ENCODE data around the gene TMEM135.

TMEM135 gene

GRCh38 chr11:87307101-87307500 is 269.4 kb downstream of the TMEM135 start:
- H3K4me3 ChIP-seq (ENCODE audit: low read depth, low read length) = no peak overlapping the region
- no peak for TF ChIP-seq CTCF (IDR thresholded peaks at IDR 0.05; ENCODE audit: low read depth, low read length)
- no peaks in the 10 kb centered on the region for H3K9me3 ChIP-seq (ENCODE audit: severe bottlenecking)
- no peak for DNase-seq
- no peaks in the 10 kb centered on the region for H3K36me3 ChIP-seq
- no peak overlapping the region for H3K27ac ChIP-seq
- H3K27me3 ChIP-seq (ENCODE audit: insufficient read depth, low read depth, severe bottlenecking) = no peaks in the 10 kb centered on the region

GRCh38 chr11:87315229-87315628 is 277.5 kb downstream of the TMEM135 start:
- H3K27me3 ChIP-seq (ENCODE audit: insufficient read depth, low read depth, severe bottlenecking) = no peaks in the 10 kb centered on the region
- H3K9me3 ChIP-seq (ENCODE audit: severe bottlenecking) = no peaks in the 10 kb centered on the region
- H3K36me3 ChIP-seq = no peaks in the 10 kb centered on the region
- no peak overlapping the region for H3K4me3 ChIP-seq (ENCODE audit: low read depth, low read length)
- TF ChIP-seq CTCF (IDR thresholded peaks at IDR 0.05; ENCODE audit: low read depth, low read length) = no peak
- no peak for DNase-seq
- no peak overlapping the region for H3K27ac ChIP-seq

GRCh38 chr11:87316491-87316890 is 278.8 kb downstream of the TMEM135 start:
- Histone ChIP-seq H3K9me3 (ENCODE audit: severe bottlenecking) (no peaks in the 10 kb centered on the region), H3K27me3 (ENCODE audit: insufficient read depth, low read depth, severe bottlenecking) (no peaks in the 10 kb centered on the region), H3K36me3 (peaks cover 3% of the 10 kb centered on the region; the same call in 1 of the 2 replicates), H3K27ac (no peak overlapping the region), H3K4me3 (ENCODE audit: low read depth, low read length) (no peak overlapping the region)
- no peak for TF ChIP-seq CTCF (IDR thresholded peaks at IDR 0.05; ENCODE audit: low read depth, low read length)
- DNase-seq = no peak

GRCh38 chr11:87317441-87317840 is 279.7 kb downstream of the TMEM135 start:
- Histone ChIP-seq H3K27ac (no peak overlapping the region), H3K27me3 (ENCODE audit: insufficient read depth, low read depth, severe bottlenecking) (no peaks in the 10 kb centered on the region)
- no peak for TF ChIP-seq CTCF (IDR thresholded peaks at IDR 0.05; ENCODE audit: low read depth, low read length)

GRCh38 chr11:87320123-87320522 is 282.4 kb downstream of the TMEM135 start:
- no peaks in the 10 kb centered on the region for H3K27me3 ChIP-seq (ENCODE audit: insufficient read depth, low read depth, severe bottlenecking)
- no peak overlapping the region for H3K4me3 ChIP-seq (ENCODE audit: low read depth, low read length)
- H3K36me3 ChIP-seq = peaks cover 3% of the 10 kb centered on the region; the same call in 1 of the 2 replicates
- no peak overlapping the region for H3K27ac ChIP-seq
- TF ChIP-seq CTCF (IDR thresholded peaks at IDR 0.05; ENCODE audit: low read depth, low read length) = no peak
- DNase-seq = no peak
- H3K9me3 ChIP-seq (ENCODE audit: severe bottlenecking) = no peaks in the 10 kb centered on the region

More at GRCh38 chr11:87317441-87317840, 279.7 kb downstream of the TMEM135 start:
- DNase-seq = no peak
- no peaks in the 10 kb centered on the region for H3K9me3 ChIP-seq (ENCODE audit: severe bottlenecking)
- peaks cover 3% of the 10 kb centered on the region; the same call in 1 of the 2 replicates for H3K36me3 ChIP-seq
- no peak overlapping the region for H3K4me3 ChIP-seq (ENCODE audit: low read depth, low read length)

- no peak for DNase-seq
- no peak overlapping the region for H3K4me3 ChIP-seq (ENCODE audit: low read depth, low read length)
- no peaks in the 10 kb centered on the region for H3K9me3 ChIP-seq (ENCODE audit: severe bottlenecking)
- H3K36me3 ChIP-seq = peaks cover 3% of the 10 kb centered on the region; the same call in 1 of the 2 replicates
- no peaks in the 10 kb centered on the region for H3K27me3 ChIP-seq (ENCODE audit: insufficient read depth, low read depth, severe bottlenecking)
- TF ChIP-seq CTCF (IDR thresholded peaks at IDR 0.05; ENCODE audit: low read depth, low read length) = no peak
- no peak overlapping the region for H3K27ac ChIP-seq
Measured at GRCh38 chr11:87322568-87322967, 284.8 kb downstream of the TMEM135 start.

Measured in WERI-Rb-1 (cell line).